Right lobe of liver (tissue), 4 donors: ENCODE results near the gene TMEM18.

Source experiments
- CTCF ChIP-seq, 4 donors: fragments of 200-600 bp in 3 of 4; fragments of 450-650 bp in 1 of 4; IDR thresholded peaks; one replicate each; pipeline versions ENCODE4 v1.5.1 to v1.8.0; 2016 to 2022; ENCODE audit warnings: antibody characterized with exemption in 4 of 4, mild to moderate bottlenecking in 2 of 4
- POLR2A ChIP-seq: fragments of 450-650 bp; IDR thresholded peaks from one replicate; pipeline ENCODE4 v1.6.1; 2017; ENCODE audit warnings: antibody characterized with exemption, mild to moderate bottlenecking
- donor health status: DM: no; HTN: no; CAD: no.
- donor health status: DM: no; HTN: no; CAD: no.
- donor health status: DM: no; HTN: yes; CAD: no.

DNA sequence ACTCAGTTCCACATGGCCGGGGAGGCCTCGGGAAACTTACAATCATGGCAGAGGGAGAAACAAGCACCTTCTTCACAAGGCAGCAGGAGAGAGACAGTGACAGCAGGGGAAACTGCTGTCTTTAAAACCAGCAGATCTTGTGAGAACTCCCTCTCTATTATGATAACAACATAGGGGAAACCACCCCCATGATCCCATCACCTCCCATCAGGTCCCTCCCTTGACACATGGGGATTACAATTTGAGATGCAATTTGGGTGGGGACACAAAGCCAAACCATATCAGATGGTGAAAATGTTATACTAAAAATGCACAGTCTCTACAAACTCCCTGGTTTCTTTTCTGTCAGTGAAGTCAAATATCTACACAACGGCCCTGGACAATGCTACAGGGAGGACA, 9.2 kb downstream of the TMEM18 start:
- TF ChIP-seq CTCF (IDR thresholded peaks at IDR 0.05) (no peak), POLR2A (no peak)
